HUES48 (cell line): ENCODE results near the gene ABCA10.

ENCODE experiments used
- H3K27ac ChIP-seq: one replicate; pipeline ENCODE4 v1.7.0; 2013; ENCODE audit warnings: low read depth, low read length, inconsistent platforms
- H3K27me3 ChIP-seq: 2 replicates; pipeline ENCODE4 v1.6.1; 2013; ENCODE audit warnings: mild to moderate bottlenecking, low read length; ENCODE audit not compliant: control insufficient read depth, insufficient read depth
- H3K36me3 ChIP-seq: 2 replicates; pipeline ENCODE4 v1.6.1; 2013; ENCODE audit warnings: low read length; ENCODE audit not compliant: control insufficient read depth, insufficient read depth
- H3K4me1 ChIP-seq: 2 replicates; pipeline ENCODE4 v1.6.1; 2013; ENCODE audit warnings: mild to moderate bottlenecking, low read length; ENCODE audit not compliant: control insufficient read depth, insufficient read depth
- H3K4me3 ChIP-seq: 2 replicates; pipeline ENCODE4 v1.5.1; 2013; ENCODE audit warnings: mild to moderate bottlenecking, low read depth, low read length
- H3K9ac ChIP-seq: 2 replicates; pipeline ENCODE4 v1.6.1; 2013; ENCODE audit warnings: mild to moderate bottlenecking, low read depth, low read length, moderate library complexity
- H3K9me3 ChIP-seq: 2 replicates; pipeline ENCODE4 v1.6.1; 2013; ENCODE audit warnings: low read length; ENCODE audit not compliant: control insufficient read depth, insufficient read depth

ABCA10 gene

GRCh38 chr17:69246726-69247375 is 18.2 kb upstream of the ABCA10 start:
- no peaks in the 10 kb centered on the region for H3K9me3 ChIP-seq
- no peaks in the 10 kb centered on the region for H3K36me3 ChIP-seq
- no peak overlapping the region for H3K27ac ChIP-seq
- no peak overlapping the region for H3K9ac ChIP-seq
- no peaks in the 10 kb centered on the region for H3K27me3 ChIP-seq
- H3K4me1 ChIP-seq = no peaks in the 10 kb centered on the region
- H3K4me3 ChIP-seq = no peak overlapping the region

GRCh38 chr17:69246202-69246601 is 17.6 kb upstream of the ABCA10 start:
- Histone ChIP-seq H3K36me3 (no peaks in the 10 kb centered on the region), H3K27ac (no peak overlapping the region), H3K9me3 (no peaks in the 10 kb centered on the region), H3K9ac (no peak overlapping the region), H3K27me3 (no peaks in the 10 kb centered on the region), H3K4me3 (no peak overlapping the region), H3K4me1 (no peaks in the 10 kb centered on the region)

- Histone ChIP-seq H3K27ac (no peak overlapping the region), H3K4me3 (no peak overlapping the region), H3K4me1 (no peaks in the 10 kb centered on the region), H3K9me3 (no peaks in the 10 kb centered on the region), H3K36me3 (no peaks in the 10 kb centered on the region), H3K27me3 (no peaks in the 10 kb centered on the region), H3K9ac (no peak overlapping the region)
Observed at GRCh38 chr17:69245617-69246016, 17.0 kb upstream of the ABCA10 start.

GRCh38 chr17:69239611-69240600 is 11.3 kb upstream of the ABCA10 start:
- H3K4me1 ChIP-seq = 0 out of 2 replicates have a peak, but pooled peaks cover 2% of the 10 kb centered on the region
- no peak overlapping the region for H3K9ac ChIP-seq

GRCh38 chr17:69236946-69237345 is 8.3 kb upstream of the ABCA10 start:
- 0 out of 2 replicates have a peak, but pooled peaks cover 2% of the 10 kb centered on the region for H3K4me1 ChIP-seq
- H3K9me3 ChIP-seq = no peaks in the 10 kb centered on the region
- H3K36me3 ChIP-seq = no peaks in the 10 kb centered on the region
- no peak overlapping the region for H3K9ac ChIP-seq
- no peak overlapping the region for H3K4me3 ChIP-seq
- no peak overlapping the region for H3K27ac ChIP-seq
- H3K27me3 ChIP-seq = no peaks in the 10 kb centered on the region

More at GRCh38 chr17:69239611-69240600, 11.3 kb upstream of the ABCA10 start:
- Histone ChIP-seq H3K27ac (no peak overlapping the region), H3K9me3 (no peaks in the 10 kb centered on the region), H3K36me3 (no peaks in the 10 kb centered on the region), H3K27me3 (no peaks in the 10 kb centered on the region), H3K4me3 (no peak overlapping the region)

- 0 out of 2 replicates have a peak, but pooled peaks cover 2% of the 10 kb centered on the region for H3K4me1 ChIP-seq
- H3K27ac ChIP-seq = no peak overlapping the region
- H3K27me3 ChIP-seq = no peaks in the 10 kb centered on the region
- no peaks in the 10 kb centered on the region for H3K36me3 ChIP-seq
- H3K9ac ChIP-seq = no peak overlapping the region
- no peak overlapping the region for H3K4me3 ChIP-seq
- H3K9me3 ChIP-seq = no peaks in the 10 kb centered on the region
Observed at GRCh38 chr17:69236464-69236863, 7.8 kb upstream of the ABCA10 start.

GRCh38 chr17:69235338-69236058 is 6.9 kb upstream of the ABCA10 start:
- Histone ChIP-seq H3K9ac (no peak overlapping the region), H3K27ac (no peak overlapping the region), H3K4me3 (no peak overlapping the region), H3K9me3 (no peaks in the 10 kb centered on the region), H3K27me3 (no peaks in the 10 kb centered on the region), H3K36me3 (no peaks in the 10 kb centered on the region), H3K4me1 (0 out of 2 replicates have a peak, but pooled peaks cover 2% of the 10 kb centered on the region)

GRCh38 chr17:69232650-69233049 is 4.0 kb upstream of the ABCA10 start:
- Histone ChIP-seq H3K27me3 (no peaks in the 10 kb centered on the region), H3K4me1 (0 out of 2 replicates have a peak, but pooled peaks cover 2% of the 10 kb centered on the region), H3K9me3 (no peaks in the 10 kb centered on the region), H3K9ac (no peak overlapping the region), H3K4me3 (no peak overlapping the region), H3K36me3 (no peaks in the 10 kb centered on the region), H3K27ac (no peak overlapping the region)

- Histone ChIP-seq H3K27me3 (no peaks in the 10 kb centered on the region), H3K9ac (no peak overlapping the region), H3K4me3 (no peak overlapping the region), H3K36me3 (no peaks in the 10 kb centered on the region), H3K27ac (no peak overlapping the region), H3K9me3 (no peaks in the 10 kb centered on the region), H3K4me1 (0 out of 2 replicates have a peak, but pooled peaks cover 2% of the 10 kb centered on the region)
Observed at GRCh38 chr17:69231521-69231920, 2.9 kb upstream of the ABCA10 start.

GRCh38 chr17:69230939-69231338 is 2.3 kb upstream of the ABCA10 start:
- Histone ChIP-seq H3K27me3 (no peaks in the 10 kb centered on the region), H3K4me1 (0 out of 2 replicates have a peak, but pooled peaks cover 2% of the 10 kb centered on the region), H3K9ac (no peak overlapping the region), H3K36me3 (no peaks in the 10 kb centered on the region), H3K9me3 (no peaks in the 10 kb centered on the region), H3K27ac (no peak overlapping the region), H3K4me3 (no peak overlapping the region)
